ENCODE data around the gene VSTM4.

VSTM4 gene

DNA sequence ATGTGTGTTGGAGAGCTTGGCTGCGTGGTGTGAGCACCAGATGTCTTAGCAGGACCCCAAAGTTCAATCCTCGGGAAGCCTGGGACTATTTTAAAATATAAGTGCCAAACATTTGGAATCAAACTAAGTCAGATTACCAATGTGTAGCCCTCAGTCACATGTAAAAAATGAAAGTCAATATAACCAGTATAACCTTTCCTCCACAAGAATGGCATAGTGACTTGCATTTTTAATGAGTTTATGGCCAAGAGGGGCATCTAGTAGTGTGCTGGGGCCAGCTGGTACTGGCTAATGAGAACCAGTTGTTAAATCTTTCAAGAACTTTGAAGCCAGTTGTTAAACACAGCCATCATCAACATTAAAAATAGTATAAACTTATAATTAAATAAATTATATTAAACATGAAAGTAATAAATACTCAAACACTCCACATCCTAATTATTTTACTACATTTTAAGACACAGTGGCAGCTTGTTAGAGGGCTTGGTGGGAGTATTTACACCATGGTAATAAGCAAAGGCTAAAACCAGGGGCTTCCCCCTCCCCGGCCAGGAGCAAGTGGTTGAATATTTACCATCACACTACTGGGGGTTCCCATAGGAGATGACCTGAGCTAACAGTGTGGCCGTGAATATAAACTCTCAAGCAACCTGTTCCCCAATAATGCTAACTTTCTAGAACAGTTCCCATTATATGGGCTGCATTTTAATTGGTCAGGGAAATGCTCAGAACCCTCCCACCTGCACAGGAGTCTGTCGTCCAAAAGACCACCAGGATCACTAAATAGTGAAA is 26.4 kb upstream of the VSTM4 start:
- DNase-seq: no peak

DNA sequence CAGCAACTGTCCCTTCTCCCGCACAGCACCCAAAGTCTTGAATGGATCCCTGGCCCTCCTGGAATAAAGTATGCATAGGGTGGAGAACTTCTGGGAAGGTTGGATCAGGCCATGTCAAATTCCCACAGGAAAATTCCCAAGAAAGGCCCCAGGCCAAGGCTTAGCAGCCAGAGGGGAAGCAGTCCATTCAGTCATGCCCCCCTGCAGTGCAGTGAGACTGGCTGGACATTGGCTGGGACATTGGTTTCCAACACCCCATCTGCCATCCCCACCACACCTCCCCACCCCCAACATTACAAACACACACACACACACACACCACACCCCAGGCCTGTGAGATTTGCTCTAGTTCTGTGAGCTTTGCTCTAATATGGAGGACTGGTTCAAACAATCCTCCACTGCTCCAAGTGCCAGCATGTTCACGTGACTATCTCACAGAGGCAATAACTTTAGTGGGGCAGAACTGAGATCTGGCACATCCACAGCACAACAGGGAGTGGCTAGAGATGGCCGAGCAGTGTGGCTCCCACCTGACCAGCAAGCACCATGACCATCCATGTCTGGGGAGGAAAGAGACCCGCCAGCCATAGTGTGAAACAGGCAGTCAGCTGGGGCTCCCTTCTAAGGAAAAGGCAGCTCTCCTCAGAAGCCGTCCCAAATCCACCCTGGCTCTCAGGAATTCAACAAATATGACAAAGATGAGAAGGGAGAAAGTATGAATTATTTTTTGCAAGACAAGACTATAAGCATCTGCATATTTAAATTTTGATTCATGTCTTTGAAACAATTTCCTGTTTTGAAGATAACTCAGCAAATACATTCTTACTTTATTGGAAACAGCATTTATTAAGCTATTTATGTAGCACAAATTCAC is 25.2 kb upstream of the VSTM4 start:
- no peak for DNase-seq

DNA sequence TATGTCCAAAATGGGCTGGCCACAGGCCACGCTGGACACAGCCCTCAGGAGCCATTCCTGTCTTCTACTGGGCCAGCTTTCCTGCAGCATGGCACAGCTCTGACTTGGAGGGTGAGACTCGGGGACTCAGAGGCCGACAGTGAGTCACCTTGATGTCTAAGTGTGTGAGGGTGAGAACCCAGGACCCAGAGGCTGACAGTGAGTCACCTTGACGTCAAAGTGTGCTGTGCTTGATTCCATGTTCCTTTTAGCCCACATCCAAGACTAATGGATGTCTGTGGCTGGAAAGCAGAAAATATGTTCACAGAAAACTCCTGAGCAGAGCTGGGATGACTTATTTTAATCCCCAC is 24.5 kb upstream of the VSTM4 start:
- DNase-seq: no peak

DNA sequence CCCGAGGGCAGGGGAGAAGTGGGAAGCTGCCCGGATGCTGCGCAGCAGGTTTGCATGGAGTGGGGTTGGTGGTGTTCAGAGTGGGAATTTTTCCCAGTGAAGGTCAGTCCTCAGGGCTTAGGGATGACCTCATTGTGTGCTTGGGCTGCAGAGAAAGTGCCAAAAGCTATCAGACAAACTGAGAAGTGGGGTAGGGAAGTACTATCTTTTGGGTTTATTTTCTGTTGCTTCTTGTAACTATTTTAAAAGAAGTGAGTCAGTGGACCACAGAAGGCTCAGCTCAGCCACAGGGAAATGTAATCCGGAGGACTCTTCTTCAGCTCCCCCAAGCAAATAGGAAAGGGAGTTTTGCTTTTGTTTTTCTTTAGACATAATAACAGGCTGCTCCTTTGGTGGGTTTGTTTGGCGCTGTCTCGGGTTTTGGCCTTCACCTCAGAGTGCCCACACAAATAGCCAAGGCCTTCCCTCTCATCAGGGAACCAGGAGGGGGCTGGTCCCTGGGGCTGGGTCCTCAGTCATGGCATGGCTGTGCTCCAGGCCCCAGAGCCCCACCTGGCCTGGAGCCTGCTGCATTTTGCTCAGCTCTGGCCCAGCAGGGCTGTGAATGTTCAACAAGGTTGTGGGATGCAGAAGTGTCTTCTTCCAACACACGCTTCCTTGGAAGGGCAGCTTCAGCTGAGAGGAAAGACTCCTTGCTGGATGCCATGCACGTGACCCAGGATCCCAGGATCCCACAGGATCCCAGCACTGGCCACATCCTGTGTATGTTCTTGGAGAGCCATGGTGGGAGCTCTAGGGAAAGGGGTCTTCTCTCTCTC is 23.9 kb upstream of the VSTM4 start:
- peak; percentile 54 for DNase-seq

DNA sequence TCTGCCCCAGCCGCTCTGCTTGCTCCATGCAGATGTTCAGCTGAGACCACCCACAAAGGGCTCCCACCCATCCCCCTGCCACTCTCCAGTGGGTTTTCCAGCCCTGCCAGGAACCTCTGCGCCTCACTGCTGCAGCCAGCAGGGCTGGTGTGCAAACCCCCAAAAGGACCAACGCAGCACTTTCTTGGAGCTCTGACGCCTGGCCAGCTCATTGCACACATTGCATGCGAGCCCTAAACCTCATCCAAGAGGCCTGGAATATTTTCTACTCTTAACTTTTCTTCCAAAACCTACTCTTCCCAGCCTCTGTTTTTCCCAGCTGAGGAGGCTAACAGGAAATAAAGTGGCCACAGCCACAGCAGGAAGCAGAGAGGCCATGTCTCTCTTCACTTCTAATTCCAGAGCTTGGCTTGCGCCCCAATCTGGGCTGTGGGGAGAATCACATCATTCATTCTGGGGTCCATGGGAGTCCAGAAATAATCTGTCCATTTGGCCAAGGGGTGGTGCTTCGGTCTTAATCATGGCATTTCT is 23.1 kb upstream of the VSTM4 start:
- DNase-seq: peak; percentile 85

DNA sequence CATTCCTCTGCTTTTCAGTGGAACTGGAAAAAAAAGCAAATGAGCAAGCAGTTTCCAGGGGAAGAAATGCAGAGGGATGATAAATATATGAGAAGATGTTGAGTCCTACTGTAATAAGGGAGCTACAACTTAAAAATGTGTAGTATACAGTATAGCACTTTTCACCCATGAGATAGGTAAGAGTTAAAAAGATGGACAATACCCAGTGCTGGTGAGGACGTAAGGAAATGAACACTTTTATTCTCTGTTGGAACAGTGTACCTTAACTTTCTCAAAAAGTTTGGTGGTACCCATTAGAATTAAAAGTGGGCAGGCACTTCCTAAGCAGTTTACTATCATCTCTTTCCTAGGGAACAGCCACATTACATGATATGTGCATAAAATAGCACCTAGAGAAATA is 21.2 kb upstream of the VSTM4 start:
- DNase-seq: no peak

DNA sequence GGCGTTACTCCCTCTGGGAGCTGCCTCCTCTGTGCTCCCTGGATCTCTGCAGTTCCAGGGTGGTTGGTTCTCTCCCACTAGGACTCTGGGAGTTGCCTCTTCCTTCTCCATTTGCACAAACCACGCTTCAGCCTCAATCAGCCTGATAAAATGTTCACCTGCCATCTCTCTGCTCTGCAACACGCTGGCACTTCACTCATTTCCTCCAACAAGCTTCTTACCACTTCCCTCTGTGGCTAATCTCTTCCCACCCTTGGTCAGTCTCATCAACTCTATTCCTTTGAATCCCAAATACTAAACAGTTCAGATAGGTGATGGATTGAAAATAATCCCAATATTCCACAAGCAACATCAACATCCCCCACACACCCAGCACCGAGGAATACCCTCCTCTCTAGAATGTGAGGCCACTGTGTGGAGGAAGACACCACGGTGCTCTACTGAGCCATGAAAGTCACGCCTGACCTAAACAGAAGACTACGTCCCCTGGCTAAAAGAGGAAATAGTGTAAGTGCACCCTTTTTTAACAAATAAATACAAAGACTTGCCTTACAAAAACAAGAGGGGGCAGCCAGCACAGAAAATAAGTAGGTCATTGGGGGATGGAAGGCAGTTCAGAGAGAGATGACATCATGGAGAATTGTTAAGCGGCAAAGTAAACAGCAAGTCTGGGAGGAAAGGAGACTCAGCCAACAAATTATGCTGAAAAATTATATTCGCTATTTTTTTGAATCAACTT is 20.4 kb upstream of the VSTM4 start:
- DNase-seq: no peak

DNA sequence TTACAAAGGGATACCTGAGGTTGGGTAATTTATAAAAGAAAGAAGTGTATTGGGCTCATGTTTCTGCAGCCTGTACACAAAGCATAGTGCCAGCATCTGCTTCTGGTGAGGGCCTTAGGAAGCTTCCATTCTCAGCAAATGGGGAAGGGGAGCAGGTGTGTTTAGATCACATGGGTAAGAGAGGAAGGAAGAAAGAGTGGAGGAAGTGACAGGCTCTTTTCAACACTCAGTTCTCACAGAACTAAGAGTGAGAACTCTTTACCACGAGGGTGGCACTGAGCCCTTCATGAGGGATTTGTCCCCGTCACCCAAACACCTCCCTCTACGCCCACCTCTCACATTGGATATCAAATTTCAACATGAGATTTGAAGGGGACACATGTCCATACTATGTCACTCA is 19.0 kb upstream of the VSTM4 start:
- DNase-seq: no peak

DNA sequence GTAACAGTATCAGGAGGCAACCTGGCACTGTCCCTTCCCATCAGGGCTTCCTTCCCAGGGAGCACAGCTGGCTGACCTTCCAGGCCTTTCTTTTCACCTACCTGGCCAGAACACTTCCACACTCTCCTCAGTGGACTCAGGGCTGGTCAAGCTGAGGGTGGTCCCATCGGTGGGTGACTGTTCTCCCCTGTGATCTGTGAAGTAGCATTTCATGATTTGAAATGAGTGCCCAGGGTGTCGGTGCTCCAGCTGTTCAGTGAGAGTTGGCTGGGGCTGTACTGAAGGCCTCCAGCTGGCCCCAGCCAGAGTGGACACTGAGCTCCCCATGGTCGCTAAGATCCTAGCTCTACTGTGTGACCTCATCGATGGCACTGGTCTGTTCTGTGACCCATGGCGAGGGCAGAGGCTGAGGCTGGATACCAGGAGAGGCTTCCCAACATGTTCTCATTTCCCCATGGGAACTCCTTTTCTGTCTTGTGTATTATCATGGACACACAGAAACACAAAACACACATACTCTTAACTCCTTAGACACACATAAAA is 18.5 kb upstream of the VSTM4 start, which contains the start of gene FAM170B:
TSS of gene FAM170B (minus strand) at position 316 of the 543 bp plus-strand sequence. CDS start at position 213, 103 bp downstream.
- DNase-seq: no peak

DNA sequence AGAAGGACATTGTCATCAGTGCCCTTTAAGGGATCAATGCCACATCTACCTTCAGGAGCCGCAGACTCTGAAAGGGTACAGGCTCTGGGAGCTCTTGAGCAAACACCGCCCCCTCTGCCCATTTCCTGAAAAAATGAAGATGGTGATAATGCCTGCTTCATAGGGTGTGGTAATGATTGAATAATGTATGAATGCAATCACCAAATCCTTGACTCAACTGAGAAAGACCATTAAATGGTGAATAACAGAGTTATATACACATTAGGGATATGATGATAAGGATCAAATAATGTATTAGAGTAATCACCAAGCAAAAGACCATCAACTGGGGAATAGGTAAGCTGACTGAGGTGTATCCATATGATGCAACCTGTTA is 17.0 kb upstream of the VSTM4 start:
- no peak for DNase-seq

DNA sequence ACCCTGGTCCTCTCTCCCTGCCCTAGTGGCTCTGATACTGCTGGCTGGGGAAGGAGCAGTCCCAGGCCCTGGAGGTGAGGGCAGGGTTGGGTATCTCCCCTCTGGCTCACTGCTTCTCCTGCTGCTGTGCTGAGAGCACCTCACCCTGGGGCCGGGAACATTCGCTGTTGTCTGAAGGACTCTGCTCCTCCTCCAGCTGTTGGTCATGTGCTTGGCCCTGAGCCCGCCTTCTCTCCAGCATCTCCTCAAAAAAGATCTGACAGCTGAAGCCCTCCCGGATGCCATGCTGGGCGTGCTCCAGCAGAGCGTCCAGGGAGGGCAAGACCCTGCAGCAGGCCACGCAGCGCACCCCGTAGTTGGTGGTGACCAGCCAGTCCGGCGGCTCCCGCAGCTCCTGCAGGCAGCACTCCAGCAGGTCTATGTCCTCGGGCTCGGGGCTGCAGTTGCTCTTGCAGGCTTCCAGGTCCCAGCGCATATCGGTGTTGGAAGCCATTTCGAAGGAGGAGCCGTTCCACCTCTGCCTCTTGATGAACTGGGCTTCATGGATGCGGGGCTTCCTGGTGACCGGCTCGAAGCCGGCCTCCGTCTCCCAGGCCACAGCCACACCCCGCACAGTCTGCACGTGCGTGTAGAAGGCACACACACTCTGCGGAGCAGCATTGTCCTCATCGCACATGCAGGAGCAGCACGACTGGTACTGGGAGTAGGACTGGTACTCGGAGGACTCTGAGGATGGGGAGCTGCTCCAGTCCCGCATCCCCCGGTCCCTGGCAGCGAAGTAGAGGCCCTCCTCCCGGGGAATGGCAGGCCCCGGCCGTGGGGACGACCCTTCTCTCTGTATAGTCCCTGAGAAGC is 16.4 kb upstream of the VSTM4 start:
- DNase-seq: no peak

DNA sequence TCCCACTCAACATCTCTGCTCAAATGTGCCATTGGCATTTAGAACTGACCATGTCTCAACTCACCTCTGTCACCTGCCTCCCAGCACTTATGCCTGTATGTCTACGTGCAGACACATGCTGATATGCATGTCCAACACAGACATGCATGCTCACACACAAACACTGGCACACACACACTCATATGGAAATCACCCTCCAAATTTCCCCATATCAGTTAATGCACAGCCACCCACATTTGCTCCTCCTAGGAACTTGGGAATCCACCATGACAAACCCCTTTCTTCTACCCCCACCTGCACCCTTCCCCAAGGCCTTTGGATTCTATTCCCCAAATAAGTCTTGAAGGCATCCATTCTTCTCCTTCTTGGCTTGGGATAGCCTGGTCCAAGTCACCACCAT is 14.1 kb upstream of the VSTM4 start:
- DNase-seq: no peak

DNA sequence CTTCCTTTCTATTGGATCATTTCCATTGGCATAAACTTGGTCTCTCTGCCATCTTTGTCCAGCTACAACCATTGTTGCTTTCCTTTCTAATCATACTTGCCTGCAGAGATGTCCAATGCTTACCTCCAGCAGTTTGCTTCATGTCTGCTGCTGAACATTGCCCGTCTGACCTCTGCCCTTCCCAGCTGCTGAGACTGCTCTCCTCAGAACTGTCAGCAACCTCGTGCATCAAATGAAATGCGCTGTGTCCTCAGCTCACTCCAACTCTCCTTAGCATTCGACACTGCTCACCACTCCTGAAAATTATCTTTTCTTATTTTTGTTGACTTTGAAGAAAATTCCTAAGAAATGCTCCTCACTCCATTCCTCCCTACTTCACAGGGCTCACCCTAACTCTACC is 13.5 kb upstream of the VSTM4 start:
- DNase-seq: no peak

DNA sequence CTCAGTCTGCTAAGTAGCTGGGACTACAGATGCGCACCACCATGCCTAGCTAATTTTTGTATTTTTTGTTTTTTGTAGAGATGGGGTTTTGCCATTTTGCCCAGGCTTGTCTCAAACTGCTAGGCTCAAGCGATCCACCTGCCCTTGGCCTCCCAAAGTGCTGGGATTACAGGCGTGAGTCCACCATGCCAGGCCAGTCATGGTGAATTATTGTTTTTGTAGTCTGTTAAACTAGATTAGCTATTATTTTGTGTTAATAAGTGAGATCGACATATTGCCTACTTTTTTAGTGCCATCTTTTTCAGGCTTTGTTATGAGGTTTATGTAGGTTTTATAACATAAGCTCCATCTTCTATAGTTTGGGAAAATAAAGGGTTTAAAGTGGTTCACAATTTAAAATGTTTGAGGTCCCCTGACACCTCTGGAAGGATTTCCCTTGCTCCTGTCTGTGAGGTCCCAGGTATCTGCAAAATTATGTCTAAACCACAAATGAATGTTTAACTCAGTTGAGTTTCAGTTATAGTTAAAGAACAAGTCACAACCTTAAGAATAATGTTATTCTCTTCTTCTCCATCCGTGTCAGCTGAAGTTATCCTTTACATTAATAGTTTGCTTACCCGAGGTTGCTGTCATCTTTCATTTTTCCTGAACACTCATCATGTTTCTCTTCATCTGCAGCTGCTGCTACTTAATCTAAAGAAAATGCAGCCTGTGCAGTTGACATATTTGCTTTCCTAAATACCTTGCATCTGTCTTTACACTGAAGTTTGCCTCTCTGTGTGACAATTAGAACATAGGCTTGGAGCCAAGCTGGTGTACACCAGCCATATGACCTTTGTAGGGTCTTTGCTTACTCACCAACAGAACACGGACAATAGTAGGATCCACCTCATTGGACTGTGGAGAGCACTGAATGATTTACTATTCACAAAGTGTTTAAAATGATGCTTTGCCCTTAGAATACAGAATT is 8.9 kb upstream of the VSTM4 start:
- DNase-seq: no peak

DNA sequence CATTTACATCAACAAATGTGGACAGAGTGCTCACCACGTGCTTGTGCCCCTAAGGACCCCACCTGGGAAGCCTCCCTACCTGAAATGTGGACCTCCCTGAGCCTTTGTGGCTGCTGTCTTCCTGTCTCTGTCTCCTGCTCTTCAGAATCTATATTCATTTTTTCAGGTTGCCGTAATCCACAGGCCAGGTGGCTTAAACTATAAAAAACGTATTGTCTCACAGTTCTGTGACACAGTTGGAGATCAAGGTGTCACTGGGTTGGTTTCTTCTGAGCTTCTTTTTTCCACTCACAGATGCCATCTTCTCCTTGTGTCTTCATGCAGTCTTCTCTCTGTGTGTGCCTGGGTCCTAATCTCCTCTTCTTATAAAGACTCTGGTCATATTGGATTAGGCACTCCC is 5.6 kb upstream of the VSTM4 start:
- DNase-seq: no peak

DNA sequence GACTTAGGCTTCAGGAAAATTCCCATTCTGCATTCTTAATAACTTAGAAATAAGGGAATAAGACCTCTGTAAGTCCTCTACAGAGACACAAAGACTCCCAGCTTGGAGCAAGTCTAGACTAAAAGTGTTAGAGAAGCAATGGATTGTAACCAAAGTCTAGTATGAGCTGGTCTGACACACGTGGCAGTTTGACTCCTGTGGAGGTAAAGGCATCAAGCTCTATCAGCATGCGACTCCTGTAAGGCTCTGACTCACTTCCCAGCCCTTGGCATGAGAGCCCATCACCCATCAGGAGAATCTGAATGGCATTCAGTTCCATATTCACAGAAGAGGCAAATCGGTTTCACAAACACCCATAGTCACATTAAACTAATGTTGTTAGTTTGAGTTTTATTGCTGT is 4.4 kb upstream of the VSTM4 start:
- DNase-seq: no peak

DNA sequence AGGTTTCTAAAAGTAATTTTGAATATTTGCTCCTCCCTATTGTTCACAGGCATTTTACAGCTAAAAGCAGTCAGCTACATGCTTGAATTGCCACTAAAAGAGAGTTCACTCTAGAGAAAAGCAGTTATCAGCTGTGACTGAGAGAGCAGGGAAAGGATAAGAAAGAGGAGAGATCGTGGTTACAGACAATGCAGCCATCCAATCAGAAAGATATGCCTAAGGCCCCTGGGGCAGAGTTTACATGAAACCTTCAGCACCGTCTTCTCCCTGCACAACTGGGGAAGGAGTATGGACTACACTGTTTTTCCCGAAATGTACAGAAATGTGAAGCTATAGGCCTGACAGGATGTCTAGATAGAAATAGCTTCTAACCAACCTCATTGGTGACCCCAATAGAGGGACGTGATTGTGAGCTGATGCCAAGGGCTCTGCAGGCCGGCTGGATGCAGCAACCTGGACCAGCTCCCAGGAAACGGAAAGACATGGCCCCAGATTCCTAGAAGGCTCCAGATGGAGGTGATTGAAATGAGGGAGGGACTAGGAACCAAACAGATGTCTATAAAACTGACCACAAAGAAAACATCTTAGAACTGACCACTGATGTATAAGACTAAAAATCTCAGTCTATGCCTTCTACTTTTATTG is 3.2 kb upstream of the VSTM4 start:
- no peak for DNase-seq

DNA sequence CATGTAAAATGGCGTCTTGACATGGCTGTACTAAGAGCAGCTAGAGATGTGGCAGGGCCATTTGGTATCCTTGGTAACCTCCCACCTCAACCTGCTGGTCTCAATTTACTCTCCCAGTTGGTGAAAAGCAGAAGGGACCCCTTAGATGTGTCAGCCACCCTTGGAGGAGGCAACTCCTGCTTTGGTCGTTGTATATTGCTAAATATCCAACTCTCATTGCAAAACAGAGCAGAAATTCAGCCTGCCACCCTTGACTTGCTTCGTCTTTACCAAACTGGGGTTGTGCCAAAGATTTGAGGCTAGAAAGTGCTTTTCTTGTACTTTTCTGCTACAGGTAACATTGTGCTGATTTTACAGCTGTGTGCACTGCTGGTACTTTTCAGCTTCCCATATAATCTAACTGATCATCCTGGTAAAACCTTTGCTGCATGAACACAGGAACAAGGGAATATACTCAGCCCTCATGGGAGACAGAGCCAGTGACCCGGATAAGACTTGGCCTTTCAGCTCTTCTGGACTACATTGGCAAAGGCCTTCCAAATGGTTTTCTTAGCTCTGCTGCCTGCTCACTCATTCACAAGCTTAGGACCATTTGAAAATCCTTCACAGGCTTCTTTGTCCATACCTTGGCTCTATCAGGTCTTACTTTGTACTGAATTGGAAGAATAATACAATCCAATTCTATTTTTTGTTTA is 2.2 kb upstream of the VSTM4 start:
- DNase-seq: no peak

All from left hindlimb (tissue), 1 donor.